HCT116 (cell line): ENCODE data around the gene SLCO4A1. TPM values are rescaled to one million over a fixed set of nuclear protein-coding genes. Genes with fewer than 3 reads are reported as not detected.
A peak's percentile ranks its signal among the peaks of the same experiment; 100 is the strongest.

Source experiments
- ATAC-seq: fragments of 200-7000 bp; cut with Tn5 transposase; 2 replicates; pipeline ENCODE4 v1.9.1; 2020; ENCODE audit warnings: mild to moderate bottlenecking, moderate library complexity
- BruUV-seq: library from RNA; stranded (reverse); fragments of 400-500 nt; replicated peaks from 2 replicates; lab custom pipeline; 2021; lab: Mats Ljungman, UMichigan
- CTCF ChIA-PET: fragments of 300-600 bp; sonication (Branson Sonifier 250); formaldehyde crosslinking; loops from one replicate; lab custom pipeline; 2021; ENCODE audit warnings: antibody characterized with exemption; lab: Charles Lee
- POLR2A ChIA-PET: fragments of 300-600, 350-600 bp; sonication (Branson Sonifier 250); formaldehyde crosslinking; loops from one replicate; lab custom pipeline; 2021; ENCODE audit warnings: antibody characterized with exemption; lab: Charles Lee
- RAD21 ChIA-PET, 2 experiments: fragments of 300-600 bp; sonication (Branson Sonifier 250); formaldehyde crosslinking; loops; one replicate each; lab custom pipeline; 2023; ENCODE audit warnings: low total read pairs in 2 of 2; ENCODE audit not compliant: uncharacterized antibody in 2 of 2, unreplicated experiment in 2 of 2, low non-redundant PET in 1 of 2; lab: Charles Lee
- DNase-seq: peaks from one replicate; pipeline ENCODE4 v3.0.0-alpha.2; 2010; ENCODE audit warnings: low read depth, low spot score
- H2AFZ ChIP-seq: fragments of 200-600 bp; shearing (Covaris generic), sonication (generic); 2 replicates; pipeline ENCODE4 v1.6.1; 2017; ENCODE audit warnings: low read depth, mixed run types, mixed read lengths, antibody characterized with exemption, low read length; ENCODE audit not compliant: poor library complexity, severe bottlenecking
- H3K27ac ChIP-seq: 2 replicates; pipeline ENCODE4 v1.5.1; 2012; ENCODE audit warnings: low read depth, low read length
- H3K27me3 ChIP-seq: fragments of 200-600 bp; sonication (generic); 2 replicates; pipeline ENCODE4 v1.6.1; 2016; ENCODE audit warnings: mixed run types, low read length, mixed read lengths; ENCODE audit not compliant: insufficient read depth
- H3K36me3 ChIP-seq, 2 experiments: fragments of 200-500 bp in 1 of 2; fragments of 200-600 bp in 1 of 2; sonication (Bioruptor generic) in 1 of 2; sonication (generic) in 1 of 2; 2 replicates each; pipeline versions ENCODE4 v1.5.1 to v1.6.1; 2014 to 2016; ENCODE audit warnings: low read length in 2 of 2, inconsistent platforms in 1 of 2, mixed read lengths in 1 of 2, mixed run types in 1 of 2; ENCODE audit not compliant: insufficient read depth in 2 of 2, control insufficient read depth in 1 of 2
- H3K4me1 ChIP-seq, 2 experiments: fragments of 200-600 bp in 1 of 2; sonication (generic) in 1 of 2; 2 replicates each; pipeline versions ENCODE4 v1.5.1 to v1.6.1; 2012 to 2017; ENCODE audit warnings: low read length in 2 of 2, inconsistent platforms in 1 of 2, mild to moderate bottlenecking in 1 of 2, mixed read lengths in 1 of 2, mixed run types in 1 of 2, moderate library complexity in 1 of 2; ENCODE audit not compliant: insufficient read depth in 2 of 2, control insufficient read depth in 1 of 2
- H3K4me2 ChIP-seq: fragments of 200-600 bp; sonication (generic); 2 replicates; pipeline ENCODE4 v1.6.1; 2017; ENCODE audit warnings: mixed run types, low read length, mixed read lengths
- H3K4me3 ChIP-seq, 2 experiments: fragments of 200-600 bp in 1 of 2; sonication (generic) in 1 of 2; replicated peaks in 1 of 2; 2 replicates each; pipeline ENCODE4 v1.5.1; 2011 to 2016; ENCODE audit warnings: low read length in 2 of 2, control low read depth in 1 of 2, low read depth in 1 of 2, mild to moderate bottlenecking in 1 of 2, mixed read lengths in 1 of 2, mixed run types in 1 of 2
- H3K79me2 ChIP-seq: fragments of 200-600 bp; sonication (generic); 2 replicates; pipeline ENCODE4 v1.6.1; 2017; ENCODE audit warnings: mild to moderate bottlenecking, mixed run types, low read length, moderate library complexity, mixed read lengths; ENCODE audit not compliant: insufficient read depth
- H3K9ac ChIP-seq: fragments of 200-600 bp; sonication (generic); 2 replicates; pipeline ENCODE4 v1.6.1; 2016; ENCODE audit warnings: low read length, mixed read lengths
- H3K9me2 ChIP-seq: fragments of 200-600 bp; sonication (generic), shearing (Covaris generic); 2 replicates; pipeline ENCODE4 v1.6.1; 2017; ENCODE audit warnings: mixed run types, mild to moderate bottlenecking, moderate library complexity; ENCODE audit not compliant: insufficient read depth
- H3K9me3 ChIP-seq, 2 experiments: fragments of 200-500 bp in 1 of 2; fragments of 200-600 bp in 1 of 2; sonication (Bioruptor generic) in 1 of 2; sonication (generic) in 1 of 2; 2 replicates each; pipeline ENCODE4 v1.6.1; 2014 to 2017; ENCODE audit warnings: low read length in 2 of 2, mixed read lengths in 2 of 2, inconsistent platforms in 1 of 2, low read depth in 1 of 2, mild to moderate bottlenecking in 1 of 2, mixed run types in 1 of 2, moderate library complexity in 1 of 2; ENCODE audit not compliant: control insufficient read depth in 1 of 2, insufficient read depth in 1 of 2
- H4K20me1 ChIP-seq: fragments of 200-600 bp; sonication (generic), shearing (Covaris generic); 2 replicates; pipeline ENCODE4 v1.6.1; 2017; ENCODE audit warnings: mixed run types, mild to moderate bottlenecking, moderate library complexity; ENCODE audit not compliant: insufficient read depth
- POLR2AphosphoS5 ChIP-seq: IDR thresholded peaks from 2 replicates; pipeline ENCODE4 v1.6.1; 2011; ENCODE audit warnings: mild to moderate bottlenecking, low read depth, low read length, moderate library complexity
- ZNF274 ChIP-seq: fragments of 200-500 bp; sonication (Bioruptor generic); IDR thresholded peaks from 2 replicates; pipeline ENCODE4 v1.6.1; 2014; ENCODE audit warnings: mild to moderate bottlenecking, low read depth, low read length, inconsistent platforms
- intact Hi-C: fragments of 100-400 bp; cut with micrococcal nuclease; formaldehyde crosslinking; loops from 2 replicates; pipeline ENCODE4 v1.10.0; 2022
- total RNA-seq: library from RNA; stranded (reverse); gene quantifications from one replicate; pipeline ENCODE4 v1.2.1, GENCODE V29; 2021; ENCODE audit not compliant: unreplicated experiment
- TF ChIP-seq, protein P1 (sequence below), 3 experiments: fragments of 200-600 bp in 1 of 3; sonication (generic) in 1 of 3; IDR thresholded peaks in 2 of 3; conservative IDR thresholded peaks in 1 of 3; 2 replicates each; pipeline ENCODE4 v1.5.1; 2012 to 2017; ENCODE audit warnings: low read depth in 2 of 3, low read length in 2 of 3, antibody characterized with exemption in 1 of 3, borderline replicate concordance in 1 of 3, control low read depth in 1 of 3, mild to moderate bottlenecking in 1 of 3, mixed read lengths in 1 of 3, mixed run types in 1 of 3, moderate library complexity in 1 of 3; ENCODE audit not compliant: insufficient read depth in 1 of 3

SLCO4A1 gene
- total RNA-seq, 1 experiment from 2014 or later: 107 TPM

GRCh38 chr20:62664019-62664971, 22.0 kb downstream of the SLCO4A1 start:
- Histone ChIP-seq H3K4me2 (no peak overlapping the region), H3K4me1 (peaks cover 6 to 24% of the 10 kb centered on the region in 2 experiments; a peak in 2 of 4 replicates), H3K4me3 (no peak overlapping the region), H4K20me1 (no peaks in the 10 kb centered on the region), H3K79me2 (peaks cover 13% of the 10 kb centered on the region; the same call in 1 of the 2 replicates), H3K27ac (no peak overlapping the region), H2AFZ (no peak overlapping the region), H3K27me3 (no peaks in the 10 kb centered on the region), H3K9me3 (no peaks in the 10 kb centered on the region), H3K9me2 (no peaks in the 10 kb centered on the region), H3K36me3 (peaks cover 26 to 50% of the 10 kb centered on the region in 2 experiments; a peak in 3 of 4 replicates), H3K9ac (no peak overlapping the region)
- RAD21 ChIA-PET: no interaction called here
- TF ChIP-seq POLR2AphosphoS5 (0 out of 2 replicates have a peak, but pooled peaks have one; percentile 2), ZNF274 (no peak)
- CTCF ChIA-PET: interaction anchor here (2.0 kb wide), 1 partner anchor 127 kb away, joined by 5 read pairs; no protein-coding TSS in a partner anchor
- no peak for DNase-seq
- POLR2A ChIA-PET: no interaction called here
- BruUV-seq: no TSS peak
- intact Hi-C loops: no loop called here
- no peak for ATAC-seq

DNA sequence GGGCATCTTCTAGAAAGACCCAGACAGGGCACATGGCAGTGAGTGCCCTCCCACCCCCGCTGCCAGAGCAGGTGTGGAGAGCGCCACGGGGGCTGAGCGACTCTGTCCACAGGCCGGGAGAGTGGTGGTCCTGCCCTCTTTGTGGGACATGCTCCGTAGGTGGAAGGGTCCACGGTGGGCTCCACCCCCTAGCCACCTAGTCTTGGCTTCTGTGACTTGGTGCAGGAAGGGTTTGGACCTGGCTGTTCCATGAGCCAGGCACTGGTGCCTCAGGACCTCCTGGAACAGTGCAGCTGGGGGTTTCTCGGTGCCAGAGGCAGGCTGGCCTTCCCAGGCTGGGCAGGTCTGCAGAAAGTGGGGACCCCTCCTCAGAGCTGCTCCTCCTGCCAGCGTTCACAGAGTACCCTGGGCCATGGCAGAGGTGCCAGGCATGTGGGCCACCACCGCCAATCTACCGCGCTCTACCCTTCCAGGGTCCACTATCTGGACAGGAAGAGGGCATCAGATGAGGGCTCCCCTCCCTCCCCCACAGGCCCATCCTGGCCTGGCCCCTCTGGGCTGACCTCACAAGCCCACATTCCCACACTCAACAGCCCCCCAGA, 23.0 kb downstream of the SLCO4A1 start:
- Histone ChIP-seq H3K27me3 (no peaks in the 10 kb centered on the region), H3K4me1 (peaks cover 6 to 24% of the 10 kb centered on the region in 2 experiments; a peak in 2 of 4 replicates), H3K27ac (peak overlapping the region; percentile 8; the same call in 1 of the 2 replicates), H3K36me3 (peaks cover 24 to 51% of the 10 kb centered on the region in 2 experiments; a peak in 3 of 4 replicates), H3K9me3 (no peaks in the 10 kb centered on the region), H4K20me1 (no peaks in the 10 kb centered on the region), H3K9ac (no peak overlapping the region), H3K79me2 (peaks cover 4% of the 10 kb centered on the region; the same call in 1 of the 2 replicates), H3K4me3 (no peak overlapping the region), H3K4me2 (no peak overlapping the region), H3K9me2 (no peaks in the 10 kb centered on the region), H2AFZ (no peak overlapping the region)
- ChIA-PET CTCF (no interaction called here), RAD21 (no interaction called here), POLR2A (interaction anchor here (0.6 kb wide), 1 partner anchor 86 kb away, joined by 3 read pairs; no protein-coding TSS in a partner anchor)
- no peak for TF ChIP-seq ZNF274
- TF ChIP-seq POLR2AphosphoS5: 0 out of 2 replicates have a peak, but pooled peaks have one; percentile 18
- TF ChIP-seq, protein P1, sequence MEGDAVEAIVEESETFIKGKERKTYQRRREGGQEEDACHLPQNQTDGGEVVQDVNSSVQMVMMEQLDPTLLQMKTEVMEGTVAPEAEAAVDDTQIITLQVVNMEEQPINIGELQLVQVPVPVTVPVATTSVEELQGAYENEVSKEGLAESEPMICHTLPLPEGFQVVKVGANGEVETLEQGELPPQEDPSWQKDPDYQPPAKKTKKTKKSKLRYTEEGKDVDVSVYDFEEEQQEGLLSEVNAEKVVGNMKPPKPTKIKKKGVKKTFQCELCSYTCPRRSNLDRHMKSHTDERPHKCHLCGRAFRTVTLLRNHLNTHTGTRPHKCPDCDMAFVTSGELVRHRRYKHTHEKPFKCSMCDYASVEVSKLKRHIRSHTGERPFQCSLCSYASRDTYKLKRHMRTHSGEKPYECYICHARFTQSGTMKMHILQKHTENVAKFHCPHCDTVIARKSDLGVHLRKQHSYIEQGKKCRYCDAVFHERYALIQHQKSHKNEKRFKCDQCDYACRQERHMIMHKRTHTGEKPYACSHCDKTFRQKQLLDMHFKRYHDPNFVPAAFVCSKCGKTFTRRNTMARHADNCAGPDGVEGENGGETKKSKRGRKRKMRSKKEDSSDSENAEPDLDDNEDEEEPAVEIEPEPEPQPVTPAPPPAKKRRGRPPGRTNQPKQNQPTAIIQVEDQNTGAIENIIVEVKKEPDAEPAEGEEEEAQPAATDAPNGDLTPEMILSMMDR (IDR thresholded peaks at IDR 0.05 in 2 of 3, conservative IDR thresholded peaks at IDR 0.05 in 1 of 3; ENCODE audit: borderline replicate concordance in 1 of 3, insufficient read depth in 1 of 3, low read depth in 2 of 3, low read length in 2 of 3): no peak
- ATAC-seq: no peak
- intact Hi-C loops: no loop called here
- no peak for DNase-seq
- BruUV-seq: no TSS peak
